ENCODE results near the gene ANKRD55. TPM values are rescaled to one million over a fixed set of nuclear protein-coding genes. Genes with fewer than 3 reads are reported as not detected.
A peak's percentile ranks its signal among the peaks of the same experiment; 100 is the strongest.

The ANKRD55 gene
- total and polyA plus RNA-seq, 7 donors, result 1.8 to 1.9 TPM; not detected in 5

DNA sequence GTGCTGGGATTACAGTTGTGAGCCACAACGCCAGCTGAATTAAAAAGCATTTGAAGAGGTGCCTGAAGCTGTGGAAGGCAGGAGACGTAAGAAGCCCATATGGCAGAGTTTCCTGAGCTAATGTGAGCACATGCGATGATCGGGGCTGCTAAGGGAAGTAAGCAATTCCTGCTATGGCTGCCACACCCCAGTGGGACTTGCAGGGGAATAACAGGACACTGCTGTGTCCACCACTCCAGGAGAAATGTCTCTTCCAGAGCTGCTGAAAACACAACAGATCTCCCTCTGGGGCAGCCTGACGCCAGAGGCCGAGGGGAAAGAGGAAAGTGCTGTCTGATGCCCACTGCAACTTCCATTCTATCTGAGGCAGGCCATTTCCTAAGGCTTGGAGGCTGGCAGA is 46.2 kb upstream of the ANKRD55 start:
- DNase-seq, result no peak
- TF ChIP-seq POLR2AphosphoS5 (IDR thresholded peaks at IDR 0.05) (no peak), POLR2A (IDR thresholded peaks at IDR 0.05) (no peak), EP300 (IDR thresholded peaks at IDR 0.05) (no peak)
- TF ChIP-seq, protein P1, sequence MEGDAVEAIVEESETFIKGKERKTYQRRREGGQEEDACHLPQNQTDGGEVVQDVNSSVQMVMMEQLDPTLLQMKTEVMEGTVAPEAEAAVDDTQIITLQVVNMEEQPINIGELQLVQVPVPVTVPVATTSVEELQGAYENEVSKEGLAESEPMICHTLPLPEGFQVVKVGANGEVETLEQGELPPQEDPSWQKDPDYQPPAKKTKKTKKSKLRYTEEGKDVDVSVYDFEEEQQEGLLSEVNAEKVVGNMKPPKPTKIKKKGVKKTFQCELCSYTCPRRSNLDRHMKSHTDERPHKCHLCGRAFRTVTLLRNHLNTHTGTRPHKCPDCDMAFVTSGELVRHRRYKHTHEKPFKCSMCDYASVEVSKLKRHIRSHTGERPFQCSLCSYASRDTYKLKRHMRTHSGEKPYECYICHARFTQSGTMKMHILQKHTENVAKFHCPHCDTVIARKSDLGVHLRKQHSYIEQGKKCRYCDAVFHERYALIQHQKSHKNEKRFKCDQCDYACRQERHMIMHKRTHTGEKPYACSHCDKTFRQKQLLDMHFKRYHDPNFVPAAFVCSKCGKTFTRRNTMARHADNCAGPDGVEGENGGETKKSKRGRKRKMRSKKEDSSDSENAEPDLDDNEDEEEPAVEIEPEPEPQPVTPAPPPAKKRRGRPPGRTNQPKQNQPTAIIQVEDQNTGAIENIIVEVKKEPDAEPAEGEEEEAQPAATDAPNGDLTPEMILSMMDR (IDR thresholded peaks at IDR 0.05), result no peak
- no peak overlapping the region for H3K4me3 ChIP-seq
- H3K9me3 ChIP-seq, result no peaks in the 10 kb centered on the region
- intact Hi-C loops (cut with DNase I), result loop anchor here (10.0 kb wide), 2 partner anchors 344 to 946 kb away; no protein-coding TSS in a partner anchor
- 83% methylated on average over 6 of the region's 6 CpGs for WGBS, 2 donors
- H3K4me1 ChIP-seq, result peaks cover 0 to 37% (median 31%) of the 10 kb centered on the region in 4 donors
- H3K36me3 ChIP-seq, result no peaks in the 10 kb centered on the region
- peak overlapping the region in 2 of 4 donors; percentile 36 to 48 for H3K27ac ChIP-seq
- no peaks in the 10 kb centered on the region for H3K27me3 ChIP-seq

DNA sequence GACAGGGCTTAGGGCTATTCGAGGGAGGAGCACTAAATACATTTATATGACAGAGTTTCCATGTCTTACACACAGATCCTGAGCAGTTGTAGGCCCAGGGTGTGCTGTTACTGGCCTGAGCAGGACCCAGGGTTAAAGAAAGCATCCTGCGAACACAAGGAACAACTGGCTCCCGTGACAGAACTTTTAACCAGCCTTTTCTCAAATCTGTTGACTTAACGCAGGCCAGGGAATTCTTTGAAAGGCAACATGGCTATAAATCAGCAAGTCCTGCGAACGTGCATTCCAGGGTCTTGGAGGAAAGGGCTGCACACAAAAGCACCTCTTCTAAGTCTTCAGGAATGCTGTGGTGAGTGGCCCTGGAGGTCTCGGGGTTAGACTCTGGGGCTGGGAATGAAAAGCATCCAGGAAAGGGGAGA is 45.2 kb upstream of the ANKRD55 start:
- intact Hi-C loops (cut with DNase I), result loop anchor here (10.0 kb wide), 2 partner anchors 344 to 946 kb away; no protein-coding TSS in a partner anchor
- Histone ChIP-seq H3K36me3 (no peaks in the 10 kb centered on the region), H3K4me3 (no peak overlapping the region), H3K4me1 (peaks cover 0 to 37% (median 31%) of the 10 kb centered on the region in 4 donors), H3K9me3 (no peaks in the 10 kb centered on the region), H3K27me3 (no peaks in the 10 kb centered on the region), H3K27ac (peak overlapping the region in 2 of 4 donors; percentile 36 to 48)
- TF ChIP-seq POLR2A (IDR thresholded peaks at IDR 0.05), result no peak
- peak in 1 of 4 donors; percentile 60 for TF ChIP-seq POLR2AphosphoS5 (IDR thresholded peaks at IDR 0.05)
- TF ChIP-seq, protein P1 (IDR thresholded peaks at IDR 0.05), result no peak
- TF ChIP-seq EP300 (IDR thresholded peaks at IDR 0.05), result no peak
- WGBS, 2 donors, result 75 to 78% methylated on average over 7 of the region's 7 CpGs
- DNase-seq, result no peak

GRCh38 chr5:56277573-56277972 is 44.4 kb upstream of the ANKRD55 start:
- intact Hi-C loops (cut with DNase I), result loop anchor here (10.0 kb wide), 2 partner anchors 343 to 947 kb away; no protein-coding TSS in a partner anchor
- H3K9me3 ChIP-seq, result no peaks in the 10 kb centered on the region
- WGBS, 2 donors, result 71 to 92% methylated on average over 2 of the region's 2 CpGs
- H3K4me3 ChIP-seq, result no peak overlapping the region
- H3K4me1 ChIP-seq, result peaks cover 0 to 37% (median 31%) of the 10 kb centered on the region in 4 donors
- no peak for DNase-seq
- no peaks in the 10 kb centered on the region for H3K36me3 ChIP-seq
- peak overlapping the region in 2 of 4 donors; percentile 36 to 48 for H3K27ac ChIP-seq
- H3K27me3 ChIP-seq, result no peaks in the 10 kb centered on the region
- TF ChIP-seq, protein P1 (IDR thresholded peaks at IDR 0.05), result no peak
- TF ChIP-seq POLR2A (IDR thresholded peaks at IDR 0.05) (no peak), POLR2AphosphoS5 (IDR thresholded peaks at IDR 0.05) (no peak), EP300 (IDR thresholded peaks at IDR 0.05) (no peak)

DNA sequence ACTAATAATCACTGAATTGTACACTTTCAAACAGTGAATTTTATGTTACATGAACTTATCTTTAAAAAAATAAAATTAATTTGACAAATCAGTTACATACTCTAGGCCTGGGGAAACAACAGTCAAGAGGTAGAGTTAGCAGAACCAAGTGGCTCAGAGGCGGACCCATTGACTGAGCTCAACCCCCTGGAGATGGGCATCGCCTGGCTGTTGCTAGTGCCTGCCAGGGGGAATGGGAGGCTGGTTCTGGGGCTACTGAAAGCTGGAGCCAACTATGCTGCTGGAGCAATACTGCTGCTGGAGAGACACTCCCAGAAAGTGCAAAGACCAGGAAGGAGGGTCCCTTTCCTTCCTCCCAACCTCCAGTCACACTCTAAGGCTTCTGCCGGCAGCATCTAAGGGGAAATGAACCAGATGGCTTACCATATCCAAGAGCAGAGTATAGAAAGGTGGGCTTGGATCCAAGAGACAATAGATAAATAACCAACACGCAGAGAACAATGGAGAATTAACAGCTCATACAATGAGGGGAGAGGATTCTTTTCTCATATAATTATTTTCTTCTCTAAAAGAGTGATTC is 40.3 kb upstream of the ANKRD55 start:
- WGBS, 2 donors, result 73 to 80% methylated on average over 4 of the region's 4 CpGs
- intact Hi-C loops (cut with DNase I), result loop anchor here (5.0 to 10.0 kb wide), 3 partner anchors 339 to 999 kb away; no protein-coding TSS in a partner anchor
- no peak overlapping the region for H3K27ac ChIP-seq
- TF ChIP-seq POLR2AphosphoS5 (IDR thresholded peaks at IDR 0.05) (no peak), EP300 (IDR thresholded peaks at IDR 0.05) (no peak), POLR2A (IDR thresholded peaks at IDR 0.05) (no peak)
- TF ChIP-seq, protein P1 (IDR thresholded peaks at IDR 0.05), result no peak
- H3K4me1 ChIP-seq, result peaks cover 0 to 25% (median 15%) of the 10 kb centered on the region in 4 donors
- H3K27me3 ChIP-seq, result no peaks in the 10 kb centered on the region
- no peaks in the 10 kb centered on the region for H3K36me3 ChIP-seq
- no peak overlapping the region for H3K4me3 ChIP-seq
- H3K9me3 ChIP-seq, result no peaks in the 10 kb centered on the region
- no peak for DNase-seq

Data from sigmoid colon (tissue), 7 donors.